GM12874 (cell line): Measurements from ENCODE around the gene CEP41.

Source experiments
- TF ChIP-seq, protein P1 (sequence below): IDR thresholded peaks from 2 replicates; pipeline ENCODE4 v1.5.1; 2011; ENCODE audit warnings: low read depth, mild to moderate bottlenecking, control low read depth, low read length, moderate library complexity; ENCODE audit not compliant: insufficient read depth

CEP41 gene

DNA sequence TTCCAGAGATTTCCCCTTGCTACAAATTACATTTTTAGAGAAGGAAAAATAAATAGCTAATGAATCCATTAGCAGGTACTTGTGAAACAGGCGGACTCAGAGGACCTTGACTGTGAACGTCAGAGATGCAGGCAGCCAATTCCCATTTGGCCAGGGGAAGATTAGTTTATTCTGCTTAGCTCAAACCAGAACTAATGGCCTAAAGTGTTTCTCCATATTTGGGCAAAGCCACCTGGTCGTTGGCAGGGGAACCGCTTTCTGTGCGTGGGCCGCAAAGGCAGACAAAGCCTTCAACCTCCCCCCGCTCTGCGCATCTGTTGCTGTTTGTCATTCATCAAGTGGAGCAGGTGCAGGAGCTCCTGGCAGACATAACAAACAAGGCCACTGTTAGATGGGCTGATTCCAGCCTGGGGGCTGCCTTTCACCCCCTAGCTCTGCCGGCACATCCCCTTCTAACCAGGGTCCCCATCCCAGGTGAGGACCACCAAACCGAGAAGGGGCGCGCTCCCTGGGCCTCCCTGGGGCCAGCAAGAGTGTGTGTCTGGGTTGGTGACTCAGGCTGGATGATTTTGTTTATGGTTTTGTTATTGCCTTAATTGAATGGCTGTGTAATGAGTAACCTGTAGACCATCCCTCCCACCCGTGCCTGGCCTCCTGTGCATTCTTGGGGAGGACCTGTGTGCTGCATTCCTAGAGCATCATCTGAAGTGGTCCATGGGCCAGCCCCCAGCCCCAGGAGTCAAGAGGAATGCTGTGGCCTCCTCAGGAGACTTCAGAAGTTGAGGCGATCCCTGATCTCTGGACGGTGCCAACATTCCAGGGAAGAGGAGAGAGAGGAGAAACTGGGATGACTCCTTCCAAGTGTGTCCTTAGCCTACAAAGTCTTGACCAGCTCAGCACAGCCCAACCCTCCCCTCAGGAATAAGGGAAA lies 75.0 kb downstream of the CEP41 start:
- TF ChIP-seq, protein P1, sequence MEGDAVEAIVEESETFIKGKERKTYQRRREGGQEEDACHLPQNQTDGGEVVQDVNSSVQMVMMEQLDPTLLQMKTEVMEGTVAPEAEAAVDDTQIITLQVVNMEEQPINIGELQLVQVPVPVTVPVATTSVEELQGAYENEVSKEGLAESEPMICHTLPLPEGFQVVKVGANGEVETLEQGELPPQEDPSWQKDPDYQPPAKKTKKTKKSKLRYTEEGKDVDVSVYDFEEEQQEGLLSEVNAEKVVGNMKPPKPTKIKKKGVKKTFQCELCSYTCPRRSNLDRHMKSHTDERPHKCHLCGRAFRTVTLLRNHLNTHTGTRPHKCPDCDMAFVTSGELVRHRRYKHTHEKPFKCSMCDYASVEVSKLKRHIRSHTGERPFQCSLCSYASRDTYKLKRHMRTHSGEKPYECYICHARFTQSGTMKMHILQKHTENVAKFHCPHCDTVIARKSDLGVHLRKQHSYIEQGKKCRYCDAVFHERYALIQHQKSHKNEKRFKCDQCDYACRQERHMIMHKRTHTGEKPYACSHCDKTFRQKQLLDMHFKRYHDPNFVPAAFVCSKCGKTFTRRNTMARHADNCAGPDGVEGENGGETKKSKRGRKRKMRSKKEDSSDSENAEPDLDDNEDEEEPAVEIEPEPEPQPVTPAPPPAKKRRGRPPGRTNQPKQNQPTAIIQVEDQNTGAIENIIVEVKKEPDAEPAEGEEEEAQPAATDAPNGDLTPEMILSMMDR = no peak

DNA sequence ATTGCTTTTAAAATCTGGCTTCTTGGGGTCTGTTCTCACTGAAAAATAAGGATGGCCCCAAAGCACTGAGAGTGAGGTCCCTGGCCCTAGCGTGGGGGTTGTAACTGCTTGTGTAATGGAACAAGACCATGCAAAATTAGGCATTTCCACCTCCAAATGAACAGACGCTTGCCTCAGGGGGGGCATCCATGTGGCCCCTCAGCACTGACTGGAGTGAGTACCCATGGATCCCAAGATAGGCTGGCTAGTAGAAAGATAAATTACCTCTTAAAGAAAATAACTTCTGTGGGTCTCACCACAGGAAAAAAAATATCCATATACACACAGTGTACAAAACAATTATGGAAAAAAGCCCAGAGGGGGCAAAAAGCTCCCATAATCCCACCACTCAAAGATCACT lies 75.7 kb downstream of the CEP41 start:
- TF ChIP-seq, protein P1 = no peak

DNA sequence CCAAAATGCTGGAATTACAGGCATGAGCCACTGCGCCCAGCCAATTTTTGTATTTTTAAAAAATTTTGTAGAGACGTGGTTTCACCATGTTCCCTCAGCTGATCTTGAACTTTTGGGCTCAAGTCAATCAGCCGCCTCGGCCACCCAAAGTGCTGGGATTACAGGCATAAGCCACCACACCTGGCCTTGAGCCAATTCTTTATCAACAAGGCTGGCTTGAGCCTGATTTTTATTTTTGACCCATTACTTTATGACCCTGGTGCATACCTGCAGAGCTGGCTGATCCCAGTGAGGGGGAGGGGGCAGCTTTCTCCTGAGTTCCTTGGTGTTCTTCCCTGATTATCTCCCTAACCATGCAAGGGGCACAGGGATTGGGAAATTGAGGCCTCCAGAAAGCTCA lies 76.4 kb downstream of the CEP41 start:
- TF ChIP-seq, protein P1 = no peak

DNA sequence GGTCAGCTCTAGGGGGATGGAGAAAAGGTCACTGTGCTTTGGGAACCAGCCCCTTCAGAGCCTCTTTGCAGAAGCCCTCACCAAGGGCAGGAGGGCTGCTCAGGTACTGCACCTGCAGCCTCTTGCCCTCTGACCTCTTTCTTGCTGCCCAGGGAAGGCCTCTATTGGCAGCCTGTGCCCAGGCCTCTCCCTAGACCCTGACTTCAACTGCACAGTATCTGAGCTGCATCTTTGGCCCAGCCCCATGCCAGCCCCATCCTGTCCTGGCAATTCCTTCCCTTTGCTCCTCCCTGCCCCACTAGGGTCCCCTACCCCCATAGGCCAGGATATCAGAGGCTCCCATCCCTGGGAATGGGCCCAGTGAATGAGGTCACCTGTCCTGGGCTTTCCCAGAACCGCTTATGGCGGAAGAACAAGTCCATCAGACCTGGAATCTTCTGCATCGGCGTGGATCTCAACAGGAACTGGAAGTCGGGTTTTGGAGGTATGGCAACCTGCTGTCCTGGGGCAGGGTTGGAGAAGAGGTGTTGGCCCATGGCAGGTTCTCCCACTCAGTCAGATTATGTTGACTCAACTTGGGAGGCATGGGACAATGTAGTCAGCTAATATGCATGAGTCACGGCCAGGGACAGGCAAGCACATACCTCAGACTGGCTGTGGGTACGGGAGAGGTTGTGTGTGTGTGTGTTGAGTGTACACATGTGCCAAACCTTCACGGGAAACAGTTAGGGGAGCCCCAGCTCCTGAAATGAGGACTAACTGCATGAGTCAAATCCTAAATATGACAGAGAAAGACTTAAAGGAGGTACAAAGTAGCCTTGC lies 77.6 kb downstream of the CEP41 start:
- TF ChIP-seq, protein P1 = no peak

DNA sequence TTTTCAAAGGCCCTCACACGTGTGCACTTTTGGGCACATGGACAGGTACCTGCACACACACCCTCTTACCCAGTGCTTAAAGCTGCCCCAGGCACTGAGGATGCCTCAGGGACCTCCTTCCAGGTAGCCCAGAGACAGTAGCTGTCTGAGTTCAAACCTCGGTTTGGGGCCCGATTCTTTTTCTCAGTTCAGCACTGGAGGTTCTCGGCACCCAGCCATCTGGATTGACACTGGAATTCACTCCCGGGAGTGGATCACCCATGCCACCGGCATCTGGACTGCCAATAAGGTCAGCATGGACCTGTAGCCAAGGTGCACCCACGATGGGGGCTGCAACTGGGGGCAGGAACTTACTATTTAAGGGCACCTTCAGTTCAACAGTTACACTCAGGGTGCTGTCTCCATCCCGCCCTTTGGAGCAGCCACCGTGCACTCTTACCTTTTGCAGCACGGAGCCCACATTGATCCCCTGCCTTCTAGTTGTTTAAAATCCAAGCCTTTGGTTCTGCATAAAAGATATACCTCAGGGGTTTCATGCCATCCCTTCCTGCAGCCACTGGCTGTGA lies 78.5 kb downstream of the CEP41 start:
- TF ChIP-seq, protein P1 = no peak

DNA sequence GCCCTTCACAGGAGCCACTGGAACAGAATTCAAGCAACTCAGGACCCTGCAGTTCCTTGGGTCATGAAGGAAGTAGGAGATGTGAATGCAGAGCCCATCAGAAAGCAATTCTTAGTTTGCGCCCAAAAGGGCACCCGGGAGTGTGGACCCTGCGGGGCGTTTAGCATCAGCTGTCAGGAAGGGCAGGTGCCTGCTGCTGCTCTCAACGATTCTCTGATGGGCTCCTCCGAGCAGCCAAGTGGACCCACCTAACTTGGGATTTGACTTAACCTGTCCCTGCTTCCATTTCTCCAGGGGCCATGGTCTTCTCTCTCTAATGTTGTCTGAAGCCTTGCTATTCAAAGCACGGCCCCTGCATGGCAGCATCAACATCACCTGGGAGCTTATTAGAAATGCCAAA lies 79.1 kb downstream of the CEP41 start:
- TF ChIP-seq, protein P1 = no peak

DNA sequence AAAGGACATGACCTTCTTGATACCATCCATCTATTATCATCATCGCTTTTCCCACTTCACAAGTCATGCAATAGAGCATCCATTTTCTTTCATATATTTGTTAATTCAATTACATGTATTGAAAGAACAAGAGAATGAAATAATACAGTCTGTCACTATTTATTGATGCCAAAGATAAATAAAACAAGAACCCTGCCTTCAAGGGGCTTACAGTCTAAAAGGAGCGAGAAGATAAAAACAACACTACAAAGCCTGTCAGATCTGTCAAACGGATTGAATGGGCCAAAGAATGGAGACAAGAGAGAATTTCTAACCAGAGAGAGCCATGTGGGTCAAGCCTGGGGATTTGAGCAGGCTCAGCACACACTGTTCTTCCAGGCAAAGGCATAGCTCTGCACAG lies 80.3 kb downstream of the CEP41 start:
- TF ChIP-seq, protein P1 = no peak
